Measurements from ENCODE around the gene ALKBH2.

ALKBH2 gene

DNA sequence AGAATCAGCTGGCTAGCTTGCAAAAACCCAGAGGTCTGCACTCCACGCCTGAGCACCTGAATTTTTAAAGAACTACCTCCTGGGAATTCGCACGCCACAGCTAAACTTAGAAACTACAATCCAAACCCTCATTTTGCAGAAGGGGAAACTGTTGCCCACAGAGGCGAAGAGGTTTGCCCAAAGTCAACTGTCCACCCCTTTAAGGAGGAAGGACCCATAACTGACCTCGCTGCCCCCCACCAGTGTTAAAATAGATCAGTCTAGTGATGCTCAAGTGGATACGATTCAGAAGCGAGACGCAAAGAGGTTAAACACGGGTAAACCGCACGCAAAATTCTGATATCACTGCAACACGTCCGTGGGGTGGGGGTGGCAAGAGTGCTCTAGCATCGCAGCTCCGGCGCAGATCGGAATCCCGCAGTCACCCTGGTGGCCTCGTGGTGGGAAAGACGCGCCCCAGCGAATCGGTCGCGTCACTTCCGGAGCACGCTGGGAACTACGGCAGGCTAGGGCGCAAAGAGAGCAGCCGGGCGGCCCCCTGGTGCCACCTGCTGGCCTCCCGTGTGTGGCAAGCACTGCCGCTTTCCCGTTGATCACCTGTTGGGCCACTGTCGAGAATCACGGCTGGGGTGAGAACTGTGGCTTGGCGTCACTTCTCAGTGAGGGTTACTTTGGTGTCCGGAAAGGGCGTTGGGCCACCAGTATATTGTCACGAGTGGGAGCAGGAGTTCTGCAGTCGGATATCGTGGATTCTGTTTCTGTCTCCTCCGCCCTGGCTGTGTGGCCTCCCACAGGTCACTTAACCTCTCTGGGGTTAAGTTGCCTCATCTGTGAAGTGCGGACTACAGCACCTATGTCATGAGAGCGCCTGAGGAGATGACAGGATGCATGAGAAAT is at the start of gene ALKBH2:
ALKBH2 (minus strand) TSS at position 451 of the 897 bp plus-strand sequence. CDS start 686 bp downstream, outside the sequence.
- no peaks in the 10 kb centered on the region for H3K27me3 ChIP-seq (ENCODE audit: control insufficient read depth, insufficient read depth, low read length)
- H3K4me3 ChIP-seq (ENCODE audit: low read length) = peak within 1 kb of the TSS; percentile 35; the same call in 1 of the 2 replicates
- no peaks in the 10 kb centered on the region; the same call in 1 of the 2 replicates for H3K36me3 ChIP-seq (ENCODE audit: control insufficient read depth, insufficient read depth, low read length)
- H3K4me1 ChIP-seq (ENCODE audit: control insufficient read depth, insufficient read depth, low read length) = peaks cover 1% of the 10 kb centered on the region; the same call in 1 of the 2 replicates
- peak; percentile 86 for DNase-seq (ENCODE audit: low read depth, low spot score)
- H3K27ac ChIP-seq (ENCODE audit: low read length) = no peak within 1 kb of the TSS
- H3K9me3 ChIP-seq (ENCODE audit: control insufficient read depth, insufficient read depth, low read length) = no peaks in the 10 kb centered on the region
- no CpG with 5 or more reads among the region's 45 CpGs for WGBS (ENCODE audit: insufficient coverage, insufficient read length)

GRCh38 chr12:109140560-109140959 is 47.3 kb upstream of the ALKBH2 start:
- no peaks in the 10 kb centered on the region for H3K9me3 ChIP-seq (ENCODE audit: control insufficient read depth, insufficient read depth, low read length)
- H3K4me1 ChIP-seq (ENCODE audit: control insufficient read depth, insufficient read depth, low read length) = no peaks in the 10 kb centered on the region
- H3K36me3 ChIP-seq (ENCODE audit: control insufficient read depth, insufficient read depth, low read length) = no peaks in the 10 kb centered on the region
- no peak overlapping the region for H3K27ac ChIP-seq (ENCODE audit: low read length)
- no CpG with 5 or more reads among the region's 4 CpGs for whole genome bisulfite sequencing (ENCODE audit: insufficient coverage, insufficient read length)
- no peak overlapping the region for H3K4me3 ChIP-seq (ENCODE audit: low read length)
- no peak for DNase-seq (ENCODE audit: low read depth, low spot score)
- H3K27me3 ChIP-seq (ENCODE audit: control insufficient read depth, insufficient read depth, low read length) = no peaks in the 10 kb centered on the region

DNA sequence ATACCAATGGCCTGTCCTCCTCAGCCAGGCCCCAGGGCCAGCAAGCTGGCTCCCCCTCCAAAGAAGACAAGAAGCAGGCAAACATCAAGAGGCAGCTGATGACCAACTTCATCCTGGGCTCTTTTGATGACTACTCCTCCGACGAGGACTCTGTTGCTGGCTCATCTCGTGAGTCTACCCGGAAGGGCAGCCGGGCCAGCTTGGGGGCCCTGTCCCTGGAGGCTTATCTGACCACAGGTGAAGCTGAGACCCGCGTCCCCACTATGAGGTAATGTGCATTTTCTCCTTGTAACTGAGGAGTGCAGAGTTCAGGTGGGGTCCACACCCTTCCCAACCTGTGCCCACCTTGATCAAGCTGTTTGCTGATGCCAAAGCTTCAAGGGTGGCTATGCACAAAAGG is 46.5 kb upstream of the ALKBH2 start:
- DNase-seq (ENCODE audit: low read depth, low spot score) = no peak
- no CpG with 5 or more reads among the region's 7 CpGs for WGBS (ENCODE audit: insufficient coverage, insufficient read length)
- H3K4me1 ChIP-seq (ENCODE audit: control insufficient read depth, insufficient read depth, low read length) = no peaks in the 10 kb centered on the region
- H3K27ac ChIP-seq (ENCODE audit: low read length) = no peak overlapping the region
- H3K27me3 ChIP-seq (ENCODE audit: control insufficient read depth, insufficient read depth, low read length) = no peaks in the 10 kb centered on the region
- no peaks in the 10 kb centered on the region for H3K36me3 ChIP-seq (ENCODE audit: control insufficient read depth, insufficient read depth, low read length)
- H3K9me3 ChIP-seq (ENCODE audit: control insufficient read depth, insufficient read depth, low read length) = no peaks in the 10 kb centered on the region
- no peak overlapping the region for H3K4me3 ChIP-seq (ENCODE audit: low read length)

DNA sequence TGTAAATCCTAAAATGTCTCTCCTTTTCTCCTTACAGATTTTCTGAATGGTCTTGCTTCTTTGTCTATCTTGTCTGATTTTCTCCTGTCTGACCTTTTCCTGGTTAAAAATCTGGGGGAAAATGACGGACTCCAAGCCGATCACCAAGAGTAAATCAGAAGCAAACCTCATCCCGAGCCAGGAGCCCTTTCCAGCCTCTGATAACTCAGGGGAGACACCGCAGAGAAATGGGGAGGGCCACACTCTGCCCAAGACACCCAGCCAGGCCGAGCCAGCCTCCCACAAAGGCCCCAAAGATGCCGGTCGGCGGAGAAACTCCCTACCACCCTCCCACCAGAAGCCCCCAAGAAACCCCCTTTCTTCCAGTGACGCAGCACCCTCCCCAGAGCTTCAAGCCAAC is 46.1 kb upstream of the ALKBH2 start:
- Histone ChIP-seq H3K4me3 (ENCODE audit: low read length) (no peak overlapping the region), H3K27ac (ENCODE audit: low read length) (no peak overlapping the region), H3K27me3 (ENCODE audit: control insufficient read depth, insufficient read depth, low read length) (no peaks in the 10 kb centered on the region), H3K9me3 (ENCODE audit: control insufficient read depth, insufficient read depth, low read length) (no peaks in the 10 kb centered on the region), H3K4me1 (ENCODE audit: control insufficient read depth, insufficient read depth, low read length) (no peaks in the 10 kb centered on the region), H3K36me3 (ENCODE audit: control insufficient read depth, insufficient read depth, low read length) (no peaks in the 10 kb centered on the region)
- WGBS (ENCODE audit: insufficient coverage, insufficient read length) = no CpG with 5 or more reads among the region's 9 CpGs
- DNase-seq (ENCODE audit: low read depth, low spot score) = no peak

DNA sequence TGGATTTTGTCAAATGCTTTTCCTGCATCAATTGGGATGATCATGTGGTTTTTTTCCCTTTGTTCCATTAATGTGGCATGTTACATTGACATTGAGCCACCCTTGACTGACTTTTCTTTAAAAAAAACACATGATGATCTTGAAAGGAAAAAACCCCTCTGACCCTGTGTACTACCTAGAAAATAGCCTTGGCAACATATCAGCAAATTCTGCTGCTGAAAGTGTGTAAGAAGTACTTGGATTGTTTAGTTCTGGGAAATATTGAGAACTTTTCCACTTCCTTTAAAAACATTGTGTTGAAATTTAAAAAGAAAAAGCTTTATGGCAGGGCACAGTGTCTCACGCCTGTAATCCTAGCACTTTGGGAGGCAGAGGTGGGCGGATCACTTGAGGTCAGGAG is 43.8 kb upstream of the ALKBH2 start:
- Histone ChIP-seq H3K4me3 (ENCODE audit: low read length) (no peak overlapping the region), H3K4me1 (ENCODE audit: control insufficient read depth, insufficient read depth, low read length) (no peaks in the 10 kb centered on the region), H3K9me3 (ENCODE audit: control insufficient read depth, insufficient read depth, low read length) (no peaks in the 10 kb centered on the region), H3K36me3 (ENCODE audit: control insufficient read depth, insufficient read depth, low read length) (no peaks in the 10 kb centered on the region), H3K27ac (ENCODE audit: low read length) (no peak overlapping the region), H3K27me3 (ENCODE audit: control insufficient read depth, insufficient read depth, low read length) (no peaks in the 10 kb centered on the region)
- DNase-seq (ENCODE audit: low read depth, low spot score) = no peak
- no CpG with 5 or more reads among the region's 2 CpGs for WGBS (ENCODE audit: insufficient coverage, insufficient read length)

DNA sequence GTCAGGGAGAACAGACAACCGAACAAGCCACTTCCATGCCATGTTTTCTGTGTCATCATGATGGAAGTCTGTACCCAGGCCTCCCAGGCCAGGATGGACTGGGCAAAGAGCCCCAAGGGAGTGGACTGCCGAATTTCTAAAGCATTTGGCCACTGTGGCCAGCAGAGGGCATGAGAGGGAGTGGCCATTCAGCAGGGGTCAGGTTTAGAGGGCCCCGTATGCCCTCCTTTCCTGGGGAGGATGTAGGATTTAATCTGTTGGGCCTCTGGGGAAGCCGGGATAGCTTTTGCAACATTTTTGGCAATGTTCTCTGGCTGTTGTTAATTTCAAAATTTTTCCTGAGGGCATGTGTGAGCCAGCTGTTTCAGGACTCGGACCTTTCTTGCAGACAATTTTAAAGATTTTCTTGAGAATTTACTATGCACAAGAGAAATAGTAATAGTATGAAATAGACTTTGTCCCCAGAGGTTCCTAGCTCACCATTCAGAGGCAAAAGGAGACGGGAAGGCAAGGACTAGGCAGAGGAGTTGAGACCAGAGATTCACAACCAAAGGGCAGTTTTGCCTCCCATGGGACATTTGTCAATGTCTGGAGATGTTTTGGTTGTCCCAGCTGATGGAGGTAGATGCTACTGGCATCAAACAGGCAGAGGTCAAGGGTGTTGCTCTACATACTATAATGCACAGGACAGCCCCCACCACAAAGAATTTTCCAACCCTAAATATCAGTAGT is 41.1 kb upstream of the ALKBH2 start:
- Histone ChIP-seq H3K4me3 (ENCODE audit: low read length) (no peak overlapping the region), H3K27ac (ENCODE audit: low read length) (no peak overlapping the region), H3K36me3 (ENCODE audit: control insufficient read depth, insufficient read depth, low read length) (no peaks in the 10 kb centered on the region), H3K27me3 (ENCODE audit: control insufficient read depth, insufficient read depth, low read length) (no peaks in the 10 kb centered on the region), H3K9me3 (ENCODE audit: control insufficient read depth, insufficient read depth, low read length) (no peaks in the 10 kb centered on the region), H3K4me1 (ENCODE audit: control insufficient read depth, insufficient read depth, low read length) (no peaks in the 10 kb centered on the region)
- DNase-seq (ENCODE audit: low read depth, low spot score) = no peak
- no CpG with 5 or more reads among the region's 6 CpGs for WGBS (ENCODE audit: insufficient coverage, insufficient read length)

- H3K36me3 ChIP-seq (ENCODE audit: control insufficient read depth, insufficient read depth, low read length) = no peaks in the 10 kb centered on the region
- H3K4me1 ChIP-seq (ENCODE audit: control insufficient read depth, insufficient read depth, low read length) = no peaks in the 10 kb centered on the region
- H3K4me3 ChIP-seq (ENCODE audit: low read length) = no peak overlapping the region
- DNase-seq (ENCODE audit: low read depth, low spot score) = no peak
- no peaks in the 10 kb centered on the region for H3K9me3 ChIP-seq (ENCODE audit: control insufficient read depth, insufficient read depth, low read length)
- H3K27me3 ChIP-seq (ENCODE audit: control insufficient read depth, insufficient read depth, low read length) = no peaks in the 10 kb centered on the region
- H3K27ac ChIP-seq (ENCODE audit: low read length) = no peak overlapping the region
- WGBS (ENCODE audit: insufficient coverage, insufficient read length) = no CpG with 5 or more reads among the region's 24 CpGs
Measured at GRCh38 chr12:109131154-109132050, 38.1 kb upstream of the ALKBH2 start.

DNA sequence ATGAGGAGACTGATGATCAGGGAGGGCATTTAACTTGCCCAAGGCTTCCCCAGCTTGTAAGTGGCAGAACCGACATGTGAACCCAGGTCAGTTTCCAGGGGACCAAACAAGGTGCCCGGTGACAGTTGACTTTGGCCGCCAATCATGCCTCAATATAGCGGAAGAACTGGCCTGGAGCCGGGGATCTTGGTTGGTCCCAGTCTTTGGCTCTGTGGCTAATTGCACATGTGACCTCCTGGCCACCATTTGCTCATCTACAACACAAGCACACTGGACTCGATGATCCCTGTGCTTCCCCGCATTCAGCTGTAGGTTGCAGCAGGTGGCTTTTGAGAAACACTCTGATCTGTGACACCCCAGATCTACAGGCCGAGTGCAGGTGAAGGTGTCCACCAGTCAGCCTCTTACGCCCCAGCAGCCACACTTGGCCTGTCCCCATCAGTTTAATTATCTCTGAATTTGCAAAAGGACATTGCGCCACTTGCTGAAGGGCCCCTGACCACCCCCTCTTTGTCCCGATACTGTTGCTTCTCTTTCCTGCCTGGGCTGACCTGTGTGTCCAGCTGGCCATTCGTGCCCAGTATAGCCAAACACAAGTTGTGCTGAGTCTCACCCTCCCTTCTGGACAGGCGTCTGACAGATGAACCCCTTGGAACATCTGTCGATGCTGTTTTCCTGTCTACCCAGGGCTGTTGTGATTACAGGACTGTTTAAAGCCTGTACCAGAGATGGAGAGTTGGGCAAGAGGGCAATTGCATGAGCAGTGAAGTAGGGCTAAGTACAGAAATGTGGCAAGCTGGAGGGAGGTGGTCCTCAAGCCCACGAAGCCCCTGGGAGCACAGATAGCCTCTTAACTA is 37.3 kb upstream of the ALKBH2 start:
- WGBS (ENCODE audit: insufficient coverage, insufficient read length) = no CpG with 5 or more reads among the region's 15 CpGs

DNA sequence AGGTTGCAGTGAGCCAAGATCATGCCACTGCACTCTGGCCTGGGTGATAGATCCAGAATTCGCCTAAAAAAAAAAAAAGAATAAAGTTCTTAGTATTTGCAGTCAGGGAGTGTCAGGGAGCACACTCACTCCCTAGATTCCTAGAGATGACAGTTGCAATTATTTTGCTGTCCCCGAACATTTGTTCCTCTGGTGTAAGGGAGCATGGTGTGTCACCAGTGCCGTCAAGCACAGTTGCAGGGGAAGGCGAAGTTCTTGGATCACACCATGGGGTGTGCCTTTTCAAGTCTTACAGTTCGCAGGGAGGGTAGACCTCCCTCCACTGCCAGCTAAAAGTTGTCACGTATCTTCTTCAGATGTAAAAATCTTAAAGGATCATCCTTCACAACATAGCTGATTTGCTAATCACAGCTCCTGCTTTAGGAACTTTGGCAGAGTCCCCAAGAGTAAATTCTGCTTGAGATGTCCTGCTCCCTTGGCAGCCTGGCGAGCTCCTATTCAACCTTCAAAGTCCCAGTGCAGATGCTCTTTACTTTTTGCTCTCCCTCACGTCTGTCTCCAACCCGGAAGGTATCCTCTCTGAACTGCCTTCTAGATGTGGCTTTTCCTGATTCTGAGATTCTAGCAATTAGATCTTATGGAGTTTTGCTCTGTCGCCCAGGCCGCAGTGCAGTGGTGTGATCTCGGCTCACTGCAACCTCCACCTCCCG is 34.4 kb upstream of the ALKBH2 start:
- DNase-seq (ENCODE audit: low read depth, low spot score) = no peak
- H3K27me3 ChIP-seq (ENCODE audit: control insufficient read depth, insufficient read depth, low read length) = no peaks in the 10 kb centered on the region
- no peaks in the 10 kb centered on the region for H3K9me3 ChIP-seq (ENCODE audit: control insufficient read depth, insufficient read depth, low read length)
- no peak overlapping the region for H3K4me3 ChIP-seq (ENCODE audit: low read length)
- no peak overlapping the region for H3K27ac ChIP-seq (ENCODE audit: low read length)
- no peaks in the 10 kb centered on the region for H3K36me3 ChIP-seq (ENCODE audit: control insufficient read depth, insufficient read depth, low read length)
- no CpG with 5 or more reads among the region's 13 CpGs for WGBS (ENCODE audit: insufficient coverage, insufficient read length)
- H3K4me1 ChIP-seq (ENCODE audit: control insufficient read depth, insufficient read depth, low read length) = no peaks in the 10 kb centered on the region; the same call in 1 of the 2 replicates

More for the DNA sequence above, 37.3 kb upstream of the ALKBH2 start:
- Histone ChIP-seq H3K9me3 (ENCODE audit: control insufficient read depth, insufficient read depth, low read length) (no peaks in the 10 kb centered on the region), H3K27ac (ENCODE audit: low read length) (no peak overlapping the region), H3K36me3 (ENCODE audit: control insufficient read depth, insufficient read depth, low read length) (no peaks in the 10 kb centered on the region), H3K4me3 (ENCODE audit: low read length) (no peak overlapping the region), H3K4me1 (ENCODE audit: control insufficient read depth, insufficient read depth, low read length) (no peaks in the 10 kb centered on the region; the same call in 1 of the 2 replicates), H3K27me3 (ENCODE audit: control insufficient read depth, insufficient read depth, low read length) (no peaks in the 10 kb centered on the region)
- DNase-seq (ENCODE audit: low read depth, low spot score) = no peak

Data from iPS DF 6.9 (cell line).